B cell (primary cell): ENCODE results near the gene POU6F1.

ENCODE experiments used
- EZH2 ChIP-seq: IDR thresholded peaks from 2 replicates; pipeline ENCODE4 v1.6.1; 2012; ENCODE audit warnings: borderline replicate concordance, low read depth, mild to moderate bottlenecking, moderate library complexity, low read length; ENCODE audit not compliant: insufficient read depth, poor library complexity, severe bottlenecking
- TF ChIP-seq, protein P1 (sequence below): fragments of 200-600 bp; IDR thresholded peaks from one replicate; pipeline ENCODE4 v1.8.0; 2022; ENCODE audit warnings: antibody characterized with exemption, mild to moderate bottlenecking

DNA sequence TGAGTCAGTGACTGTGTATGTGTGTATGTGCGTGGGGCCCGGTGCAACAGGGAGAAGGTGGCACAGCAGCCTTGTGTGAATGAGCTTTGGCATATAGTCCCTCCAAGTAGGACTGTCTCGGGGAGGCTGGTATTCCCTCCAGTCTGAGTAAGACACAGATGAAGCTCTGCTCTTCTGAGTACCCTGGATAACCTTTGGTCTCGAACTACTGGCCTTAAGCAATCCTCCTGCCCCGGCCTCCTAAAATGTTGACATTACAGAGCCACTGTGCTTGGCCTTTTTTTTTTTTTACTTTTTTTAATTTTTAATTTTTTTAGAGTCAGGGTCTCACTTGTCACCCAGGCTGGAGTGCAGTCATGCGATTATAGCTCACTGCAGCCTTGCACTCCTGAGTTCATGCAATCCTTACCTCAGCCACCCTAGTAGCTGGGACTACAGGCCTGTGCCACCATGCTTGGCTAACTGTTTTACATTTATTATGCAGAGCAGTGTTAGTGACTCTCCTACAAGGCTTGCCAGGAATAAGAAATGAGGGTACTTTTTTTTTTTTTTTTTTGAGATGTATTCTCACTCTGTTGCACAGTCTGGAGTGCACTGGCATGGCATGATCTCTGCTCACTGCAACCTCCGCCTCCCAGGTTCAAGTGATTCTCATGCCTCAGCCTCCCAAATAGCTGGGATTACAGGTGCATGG is 11.4 kb upstream of the POU6F1 start:
- TF ChIP-seq, protein P1, sequence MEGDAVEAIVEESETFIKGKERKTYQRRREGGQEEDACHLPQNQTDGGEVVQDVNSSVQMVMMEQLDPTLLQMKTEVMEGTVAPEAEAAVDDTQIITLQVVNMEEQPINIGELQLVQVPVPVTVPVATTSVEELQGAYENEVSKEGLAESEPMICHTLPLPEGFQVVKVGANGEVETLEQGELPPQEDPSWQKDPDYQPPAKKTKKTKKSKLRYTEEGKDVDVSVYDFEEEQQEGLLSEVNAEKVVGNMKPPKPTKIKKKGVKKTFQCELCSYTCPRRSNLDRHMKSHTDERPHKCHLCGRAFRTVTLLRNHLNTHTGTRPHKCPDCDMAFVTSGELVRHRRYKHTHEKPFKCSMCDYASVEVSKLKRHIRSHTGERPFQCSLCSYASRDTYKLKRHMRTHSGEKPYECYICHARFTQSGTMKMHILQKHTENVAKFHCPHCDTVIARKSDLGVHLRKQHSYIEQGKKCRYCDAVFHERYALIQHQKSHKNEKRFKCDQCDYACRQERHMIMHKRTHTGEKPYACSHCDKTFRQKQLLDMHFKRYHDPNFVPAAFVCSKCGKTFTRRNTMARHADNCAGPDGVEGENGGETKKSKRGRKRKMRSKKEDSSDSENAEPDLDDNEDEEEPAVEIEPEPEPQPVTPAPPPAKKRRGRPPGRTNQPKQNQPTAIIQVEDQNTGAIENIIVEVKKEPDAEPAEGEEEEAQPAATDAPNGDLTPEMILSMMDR = no peak
- no peak for TF ChIP-seq EZH2
